ENCODE measurements around the gene MOB4.

DNA sequence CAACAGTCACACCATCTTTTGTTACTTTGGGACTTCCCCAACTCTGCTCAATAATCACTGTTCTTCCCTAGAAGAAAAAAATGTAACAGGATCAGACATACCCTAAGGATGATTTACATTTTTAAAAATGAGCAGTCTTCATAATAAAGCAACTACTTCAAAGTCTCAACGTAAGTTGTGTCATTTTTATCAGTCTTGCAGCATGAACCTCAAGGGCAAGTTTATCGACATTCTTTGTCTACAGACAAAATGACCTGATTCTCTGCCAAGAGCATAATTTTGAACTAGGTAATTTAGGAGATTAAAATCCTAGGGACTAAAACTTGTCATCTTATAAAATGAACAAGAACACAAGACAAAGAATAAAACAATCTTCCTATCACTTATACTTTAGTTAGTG is 18.5 kb upstream of the MOB4 start:
- TF ChIP-seq POLR2A (IDR thresholded peaks at IDR 0.05): no peak
- TF ChIP-seq CTCF (IDR thresholded peaks at IDR 0.05): no peak

Measured in esophagus squamous epithelium (tissue), 4 donors.